Left lung (tissue), 10 donors: ENCODE results near the gene COX6B2. TPM values are rescaled to one million over a fixed set of nuclear protein-coding genes. Genes with fewer than 3 reads are reported as not detected.

ENCODE experiments used
- ATAC-seq: fragments of 200-7000 bp; cut with Tn5 transposase; one replicate; pipeline ENCODE4 v1.9.1; 2020; ENCODE audit warnings: moderate library complexity
- DNase-seq, 4 donors: peaks; one replicate each; pipeline ENCODE4 v3.0.0-alpha.2; 2013 to 2020
- H3K27ac ChIP-seq, 2 donors: fragments of 200-600 bp; sonication (generic) in 1 of 2; one replicate each; pipeline versions ENCODE4 v1.5.0 to v1.8.0; 2020 to 2021
- H3K27me3 ChIP-seq, 2 donors: fragments of 200-600 bp; sonication (generic) in 1 of 2; one replicate each; pipeline versions ENCODE4 v1.5.0 to v1.8.0; 2020 to 2021
- H3K36me3 ChIP-seq, 2 donors: fragments of 200-600 bp; sonication (generic) in 1 of 2; one replicate each; pipeline versions ENCODE4 v1.5.0 to v1.8.0; 2020 to 2021
- H3K4me1 ChIP-seq, 2 donors: fragments of 200-600 bp; one replicate each; pipeline ENCODE4 v1.8.0; 2021
- H3K4me3 ChIP-seq, 2 donors: fragments of 200-600 bp; sonication (generic) in 1 of 2; one replicate each; pipeline versions ENCODE4 v1.5.0 to v1.8.0; 2020 to 2021; ENCODE audit warnings: mild to moderate bottlenecking in 1 of 2
- H3K9me3 ChIP-seq, 2 donors: fragments of 200-600 bp; sonication (generic) in 1 of 2; one replicate each; pipeline versions ENCODE4 v1.5.0 to v1.8.0; 2020 to 2021
- intact Hi-C, 2 donors: fragments of 100-400 bp; cut with DNase I; formaldehyde crosslinking; loops; one replicate each; pipeline versions ENCODE4 v1.11.2 to v1.14.2; 2022
- polyA plus RNA-seq, 6 donors: library from polyadenylated mRNA; unstranded; fragments of 120-200 nt; gene quantifications; one replicate each; pipeline ENCODE4 v1.2.1, GENCODE V29; 2013; ENCODE audit not compliant: insufficient read length in 6 of 6
- total RNA-seq, 2 donors: library from RNA; stranded (reverse); fragmentation: NEBNext Ultra II Directional; extraction: Animal tissue kit (Norgen Biotek cat#: 25700); gene quantifications; one replicate each; pipeline ENCODE4 v1.2.1, GENCODE V29; 2021
- TF ChIP-seq, protein P1 (sequence below), 2 donors: fragments of 200-600 bp; sonication (generic) in 1 of 2; IDR thresholded peaks; one replicate each; pipeline versions ENCODE4 v1.5.0 to v1.8.0; 2021; ENCODE audit warnings: antibody characterized with exemption in 2 of 2
- donor health status: DM: no; HTN: yes; CAD: no.
- donor health status: DM: no; HTN: no; CAD: no.

The COX6B2 gene
- total and polyA plus RNA-seq, 8 donors, result 0.20 to 0.75 (median 0.50) TPM; not detected in 1

DNA sequence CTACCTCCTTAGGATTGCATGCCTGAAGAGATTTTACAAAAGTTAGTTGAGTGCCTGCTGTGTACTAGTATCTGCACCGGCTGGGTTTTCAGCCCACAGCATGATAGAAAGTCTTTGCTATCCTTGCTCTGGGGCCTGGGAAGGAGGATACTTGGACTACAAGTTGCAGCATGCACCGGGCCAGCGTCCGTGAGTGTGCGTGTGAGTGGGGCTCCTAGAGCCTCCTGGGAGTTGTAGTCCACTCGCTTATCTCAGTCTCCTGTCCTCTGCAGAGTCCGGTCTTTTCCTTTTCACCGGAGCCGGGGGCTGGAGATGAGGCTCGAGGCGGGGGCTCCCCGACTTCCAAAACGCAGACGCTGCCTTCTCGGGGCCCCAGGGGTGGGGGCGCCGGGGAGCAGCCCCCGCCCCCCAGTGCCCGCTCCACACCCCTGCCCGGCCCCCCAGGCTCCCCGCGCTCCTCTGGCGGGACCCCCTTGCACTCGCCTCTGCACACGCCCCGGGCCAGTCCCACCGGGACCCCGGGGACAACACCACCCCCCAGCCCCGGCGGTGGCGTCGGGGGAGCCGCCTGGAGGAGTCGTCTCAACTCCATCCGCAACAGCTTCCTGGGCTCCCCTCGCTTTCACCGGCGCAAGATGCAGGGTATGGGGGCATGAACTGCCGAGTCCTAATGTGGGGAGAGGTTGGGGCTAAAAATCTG lies 50.1 kb downstream of the COX6B2 start:
- no peak for ATAC-seq

DNA sequence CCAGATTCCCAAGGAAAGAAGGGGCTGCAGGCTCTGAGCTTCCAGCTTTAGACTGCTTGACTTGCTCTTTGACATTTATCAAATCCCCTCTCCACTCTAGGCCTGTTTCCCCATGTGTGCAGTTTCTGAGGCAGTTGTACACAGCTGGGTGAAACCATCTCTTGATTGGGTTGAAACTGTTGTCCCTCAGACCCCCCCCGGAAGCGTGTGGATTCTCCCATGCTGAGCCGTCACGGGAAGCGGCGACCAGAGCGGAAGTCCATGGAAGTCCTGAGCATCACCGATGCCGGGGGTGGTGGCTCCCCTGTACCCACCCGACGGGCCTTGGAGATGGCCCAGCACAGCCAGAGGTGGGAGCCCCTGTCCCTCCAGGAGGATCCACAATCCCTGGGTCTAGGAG lies 51.0 kb downstream of the COX6B2 start:
- Histone ChIP-seq H3K27ac (no peak overlapping the region), H3K4me1 (peaks cover 0 to 10% of the 10 kb centered on the region in 2 donors), H3K4me3 (no peak overlapping the region), H3K9me3 (no peaks in the 10 kb centered on the region), H3K27me3 (peaks cover 0 to 5% of the 10 kb centered on the region in 2 donors), H3K36me3 (no peaks in the 10 kb centered on the region)
- DNase-seq (no peak), ATAC-seq (no peak)
- intact Hi-C loops, result loop anchor here in 1 of 2 donors (10.0 kb wide), 1 partner anchor 81 kb away; the partner anchor contains the start of genes RPL28 and TMEM238
- TF ChIP-seq, protein P1, sequence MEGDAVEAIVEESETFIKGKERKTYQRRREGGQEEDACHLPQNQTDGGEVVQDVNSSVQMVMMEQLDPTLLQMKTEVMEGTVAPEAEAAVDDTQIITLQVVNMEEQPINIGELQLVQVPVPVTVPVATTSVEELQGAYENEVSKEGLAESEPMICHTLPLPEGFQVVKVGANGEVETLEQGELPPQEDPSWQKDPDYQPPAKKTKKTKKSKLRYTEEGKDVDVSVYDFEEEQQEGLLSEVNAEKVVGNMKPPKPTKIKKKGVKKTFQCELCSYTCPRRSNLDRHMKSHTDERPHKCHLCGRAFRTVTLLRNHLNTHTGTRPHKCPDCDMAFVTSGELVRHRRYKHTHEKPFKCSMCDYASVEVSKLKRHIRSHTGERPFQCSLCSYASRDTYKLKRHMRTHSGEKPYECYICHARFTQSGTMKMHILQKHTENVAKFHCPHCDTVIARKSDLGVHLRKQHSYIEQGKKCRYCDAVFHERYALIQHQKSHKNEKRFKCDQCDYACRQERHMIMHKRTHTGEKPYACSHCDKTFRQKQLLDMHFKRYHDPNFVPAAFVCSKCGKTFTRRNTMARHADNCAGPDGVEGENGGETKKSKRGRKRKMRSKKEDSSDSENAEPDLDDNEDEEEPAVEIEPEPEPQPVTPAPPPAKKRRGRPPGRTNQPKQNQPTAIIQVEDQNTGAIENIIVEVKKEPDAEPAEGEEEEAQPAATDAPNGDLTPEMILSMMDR (IDR thresholded peaks at IDR 0.05), result no peak

More for the DNA sequence above, 50.1 kb downstream of the COX6B2 start:
- peaks cover 0 to 10% of the 10 kb centered on the region in 2 donors for H3K4me1 ChIP-seq
- TF ChIP-seq, protein P1 (IDR thresholded peaks at IDR 0.05), result no peak
- peaks cover 0 to 5% of the 10 kb centered on the region in 2 donors for H3K27me3 ChIP-seq
- H3K9me3 ChIP-seq, result no peaks in the 10 kb centered on the region
- DNase-seq, result no peak
- H3K4me3 ChIP-seq, result no peak overlapping the region
- intact Hi-C loops, result loop anchor here in 1 of 2 donors (10.0 kb wide), 1 partner anchor 80 kb away; the partner anchor contains the start of genes RPL28 and TMEM238
- no peaks in the 10 kb centered on the region for H3K36me3 ChIP-seq
- H3K27ac ChIP-seq, result no peak overlapping the region

DNA sequence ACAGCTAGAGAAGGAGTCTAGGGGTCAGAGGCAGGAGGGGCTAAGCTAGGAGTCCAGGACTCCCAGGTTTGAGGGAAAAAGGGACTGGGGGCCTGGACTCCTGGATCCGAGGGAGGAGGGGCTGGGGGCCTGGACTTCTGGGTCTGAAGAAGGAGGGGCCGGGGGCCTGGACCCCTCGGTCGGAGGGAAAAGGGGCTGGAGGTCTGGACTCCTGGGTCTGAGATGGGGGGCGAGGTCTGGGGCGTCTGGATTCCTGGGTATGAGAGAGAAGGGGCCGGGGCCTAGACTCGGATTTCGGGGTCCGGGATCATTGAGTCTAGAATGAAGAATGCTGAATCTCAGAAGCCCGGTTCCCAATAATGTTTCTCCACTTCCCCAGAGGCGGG lies 52.2 kb downstream of the COX6B2 start:
- Histone ChIP-seq H3K27me3 (peaks cover 0 to 11% of the 10 kb centered on the region in 2 donors), H3K36me3 (no peaks in the 10 kb centered on the region), H3K4me3 (peak overlapping the region in 1 of 2 donors; percentile 26), H3K4me1 (peaks cover 0 to 10% of the 10 kb centered on the region in 2 donors), H3K27ac (no peak overlapping the region), H3K9me3 (no peaks in the 10 kb centered on the region)
- TF ChIP-seq, protein P1 (IDR thresholded peaks at IDR 0.05), result no peak
- no peak for DNase-seq
- intact Hi-C loops, result loop anchor here in 1 of 2 donors (10.0 kb wide), 1 partner anchor 82 kb away; the partner anchor contains the start of genes RPL28 and TMEM238
- ATAC-seq, result no peak

DNA sequence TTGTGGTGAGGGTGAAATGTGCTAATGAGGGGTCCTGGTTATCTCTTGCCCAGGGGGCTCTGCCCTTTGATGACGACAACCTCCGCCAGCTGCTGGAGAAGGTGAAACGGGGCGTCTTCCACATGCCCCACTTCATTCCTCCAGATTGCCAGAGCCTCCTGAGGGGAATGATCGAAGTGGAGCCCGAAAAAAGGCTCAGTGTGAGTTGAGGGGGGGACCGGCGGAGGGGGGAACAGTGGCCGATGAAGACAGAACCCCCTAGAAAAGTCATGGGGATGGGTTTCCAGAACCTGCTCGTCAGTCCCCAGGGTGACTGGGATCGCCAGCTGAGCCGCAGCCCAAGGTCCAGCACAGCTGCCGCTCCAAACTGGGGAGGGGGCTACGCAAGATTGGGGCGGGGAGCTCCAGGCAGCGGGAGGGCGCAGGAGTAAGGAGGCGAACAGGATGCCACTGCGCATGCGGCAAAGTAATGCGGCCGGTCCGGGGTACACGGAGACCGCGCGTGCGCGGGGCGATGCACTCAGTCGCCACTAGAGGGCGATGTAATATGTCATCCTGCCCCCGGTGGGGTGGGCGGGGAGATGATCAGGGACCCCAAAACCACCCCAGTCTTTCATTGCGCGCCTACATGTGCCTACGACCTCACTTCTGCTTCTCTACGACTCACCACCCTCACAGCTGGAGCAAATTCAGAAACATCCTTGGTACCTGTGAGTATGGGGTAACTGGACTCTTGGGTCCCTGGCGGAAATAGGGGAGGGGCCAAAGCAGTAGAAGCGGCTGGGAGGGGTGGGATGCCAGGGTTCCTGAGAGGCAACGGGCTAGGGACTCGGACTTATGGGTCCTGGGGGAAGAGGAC lies 52.8 kb downstream of the COX6B2 start:
- ATAC-seq, result peak; percentile 98
- Histone ChIP-seq H3K9me3 (no peaks in the 10 kb centered on the region), H3K27ac (no peak overlapping the region), H3K4me1 (peaks cover 0 to 10% of the 10 kb centered on the region in 2 donors), H3K36me3 (no peaks in the 10 kb centered on the region), H3K27me3 (peaks cover 0 to 12% of the 10 kb centered on the region in 2 donors), H3K4me3 (peak overlapping the region; percentile 5 to 26)
- intact Hi-C loops, result loop anchor here in 1 of 2 donors (10.0 kb wide), 1 partner anchor 83 kb away; the partner anchor contains the start of genes RPL28 and TMEM238
- TF ChIP-seq, protein P1 (IDR thresholded peaks at IDR 0.05), result peak; percentile 99
- DNase-seq, result peak; percentile 77 to 97 (median 92)
